Measurements from ENCODE around the gene GANAB.

GANAB gene

DNA sequence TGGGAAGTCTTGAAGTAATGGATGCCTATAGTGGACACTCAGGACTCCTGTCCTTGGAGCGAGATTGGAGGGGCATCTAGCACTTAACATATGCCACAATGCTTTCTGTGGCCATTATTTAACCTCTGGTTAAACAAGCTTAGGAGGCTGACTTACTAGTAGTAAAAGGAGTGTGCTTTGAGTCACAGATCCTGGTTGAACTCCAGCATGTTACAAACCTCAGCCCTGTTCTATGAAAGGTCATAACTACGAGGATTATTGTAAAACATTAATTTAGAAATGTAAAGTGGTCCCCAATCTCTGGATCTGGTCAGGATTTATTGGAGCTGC lies 26.7 kb upstream of the GANAB start:
- no peak for TF ChIP-seq CTCF (conservative IDR thresholded peaks at IDR 0.05; ENCODE audit: low read length)
- no peak overlapping the region for H3K4me3 ChIP-seq (ENCODE audit: low read length)

DNA sequence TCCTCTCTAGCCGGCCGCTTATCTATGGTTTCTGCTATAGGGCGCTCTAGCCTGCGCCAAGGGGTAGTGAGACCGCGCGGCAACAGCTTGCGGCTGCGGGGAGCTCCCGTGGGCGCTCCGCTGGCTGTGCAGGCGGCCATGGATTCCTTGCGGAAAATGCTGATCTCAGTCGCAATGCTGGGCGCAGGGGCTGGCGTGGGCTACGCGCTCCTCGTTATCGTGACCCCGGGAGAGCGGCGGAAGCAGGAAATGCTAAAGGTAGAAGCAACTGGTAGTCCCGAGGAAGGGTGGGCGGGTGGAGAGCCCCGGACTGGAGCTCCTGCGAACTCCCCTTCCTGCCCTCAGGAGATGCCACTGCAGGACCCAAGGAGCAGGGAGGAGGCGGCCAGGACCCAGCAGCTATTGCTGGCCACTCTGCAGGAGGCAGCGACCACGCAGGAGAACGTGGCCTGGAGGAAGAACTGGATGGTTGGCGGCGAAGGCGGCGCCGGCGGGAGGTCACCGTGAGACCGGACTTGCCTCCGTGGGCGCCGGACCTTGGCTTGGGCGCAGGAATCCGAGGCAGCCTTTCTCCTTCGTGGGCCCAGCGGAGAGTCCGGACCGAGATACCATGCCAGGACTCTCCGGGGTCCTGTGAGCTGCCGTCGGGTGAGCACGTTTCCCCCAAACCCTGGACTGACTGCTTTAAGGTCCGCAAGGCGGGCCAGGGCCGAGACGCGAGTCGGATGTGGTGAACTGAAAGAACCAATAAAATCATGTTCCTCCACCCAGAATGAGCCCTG lies 25.4 kb upstream of the GANAB start, which contains the start of the genes LBHD1 and UQCC3:
TSS of gene LBHD1 (minus strand) at position 660 of the 782 bp plus-strand sequence. CDS start 2,236 bp downstream, outside the sequence.
TSS of gene UQCC3 (plus strand) at position 66 of the 782 bp plus-strand sequence. CDS start at position 139, 73 bp downstream.
- H3K4me3 ChIP-seq (ENCODE audit: low read length), result peak within 1 kb of the TSS; percentile 88
- DNase-seq (ENCODE audit: low read depth), result peak; percentile 89
- TF ChIP-seq CTCF (conservative IDR thresholded peaks at IDR 0.05; ENCODE audit: low read length), result no peak

More for the DNA sequence above, 26.7 kb upstream of the GANAB start:
- no peak for DNase-seq (ENCODE audit: low read depth)

DNA sequence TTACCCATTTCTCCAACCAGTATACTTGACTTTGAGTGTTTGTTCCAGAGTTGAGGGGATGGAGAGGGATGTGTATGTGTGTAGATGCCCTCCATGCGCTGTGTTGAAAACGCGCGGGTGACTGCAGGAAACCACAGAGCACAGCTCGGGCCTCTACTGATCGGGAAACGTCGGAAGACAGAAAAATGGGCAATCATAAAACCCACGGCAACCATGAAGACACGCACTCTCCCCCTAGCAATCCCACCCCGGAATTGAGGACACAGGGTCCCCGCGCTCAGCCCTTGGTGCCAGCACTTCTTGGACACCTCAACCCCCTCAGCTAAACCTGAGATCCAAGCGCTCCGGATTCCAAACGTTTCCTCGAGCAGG lies 24.8 kb upstream of the GANAB start:
- no peak for TF ChIP-seq CTCF (conservative IDR thresholded peaks at IDR 0.05; ENCODE audit: low read length)
- no peak for DNase-seq (ENCODE audit: low read depth)
- H3K4me3 ChIP-seq (ENCODE audit: low read length), result peak overlapping the region; percentile 88

- no peak for TF ChIP-seq CTCF (conservative IDR thresholded peaks at IDR 0.05; ENCODE audit: low read length)
- no peak overlapping the region for H3K4me3 ChIP-seq (ENCODE audit: low read length)
- DNase-seq (ENCODE audit: low read depth), result no peak
These were observed 23.2 kb upstream of the GANAB start for GRCh38 chr11:62669420-62670161.

DNA sequence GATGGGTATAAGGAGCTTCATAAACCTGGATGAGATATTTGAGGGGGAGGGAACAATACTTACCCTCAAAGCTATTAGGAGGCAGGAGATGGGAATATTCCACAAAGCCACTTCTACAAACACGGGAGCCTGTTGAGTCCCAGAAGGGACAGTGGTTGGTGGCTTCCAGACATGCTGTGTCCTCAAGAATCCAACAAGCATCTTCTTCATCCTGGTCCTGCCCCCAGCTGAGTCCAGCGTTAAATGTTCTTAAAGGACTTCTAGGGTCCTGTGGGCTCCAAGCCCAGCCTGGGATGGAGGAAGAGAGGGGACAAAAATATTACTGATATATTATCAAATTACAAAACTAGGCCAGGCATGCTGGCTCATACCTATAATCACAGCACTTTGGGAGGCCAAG lies 21.0 kb upstream of the GANAB start:
- no peak for DNase-seq (ENCODE audit: low read depth)
- no peak overlapping the region; the same call in 1 of the 2 replicates for H3K4me3 ChIP-seq (ENCODE audit: low read length)
- no peak for TF ChIP-seq CTCF (conservative IDR thresholded peaks at IDR 0.05; ENCODE audit: low read length)

DNA sequence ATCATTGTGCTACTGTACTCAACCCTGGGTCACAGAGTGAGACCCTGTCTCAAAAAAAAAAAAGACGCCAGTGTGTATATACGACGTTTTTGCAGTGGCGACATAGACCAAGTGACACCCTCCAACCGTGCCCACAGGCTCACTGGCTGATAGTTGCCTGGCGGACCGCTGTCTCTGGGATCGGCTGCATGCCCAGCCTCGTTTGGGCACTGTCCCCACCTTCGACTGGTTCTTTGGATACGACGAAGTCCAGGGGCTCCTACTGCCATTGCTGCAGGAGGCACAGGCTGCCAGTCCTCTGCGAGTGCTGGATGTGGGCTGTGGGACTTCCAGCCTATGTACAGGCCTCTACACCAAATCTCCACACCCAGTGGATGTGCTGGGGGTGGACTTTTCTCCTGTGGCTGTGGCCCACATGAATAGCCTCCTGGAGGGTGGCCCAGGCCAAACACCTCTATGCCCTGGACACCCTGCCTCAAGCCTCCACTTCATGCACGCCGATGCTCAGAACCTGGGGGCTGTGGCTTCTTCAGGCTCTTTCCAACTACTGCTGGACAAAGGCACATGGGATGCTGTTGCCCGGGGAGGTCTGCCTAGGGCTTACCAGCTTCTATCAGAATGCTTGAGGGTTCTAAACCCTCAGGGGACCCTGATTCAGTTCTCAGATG lies 20.0 kb upstream of the GANAB start:
- TF ChIP-seq CTCF (conservative IDR thresholded peaks at IDR 0.05; ENCODE audit: low read length), result no peak
- DNase-seq (ENCODE audit: low read depth), result no peak
- peak overlapping the region; percentile 93 for H3K4me3 ChIP-seq (ENCODE audit: low read length)

All from AG10803 (cell line).